Measurements from ENCODE around the gene NEO1. TPM values are rescaled to one million over a fixed set of nuclear protein-coding genes. Genes with fewer than 3 reads are reported as not detected.

The NEO1 gene
- total and polyA plus RNA-seq, 4 donors, result 1.6 to 9.9 (median 5.8) TPM

- no peak overlapping the region for H3K4me3 ChIP-seq (ENCODE audit: low read depth in 1 of 3, low read length in 3 of 3)
- TF ChIP-seq YY1 (IDR thresholded peaks at IDR 0.05) (no peak), HNF4G (IDR thresholded peaks at IDR 0.05) (no peak), FOXA2 (IDR thresholded peaks at IDR 0.05) (no peak), HNF4A (conservative IDR thresholded peaks at IDR 0.05) (no peak), FOXA1 (IDR thresholded peaks at IDR 0.05) (no peak), NR2F2 (IDR thresholded peaks at IDR 0.05) (no peak), EGR1 (IDR thresholded peaks at IDR 0.05; ENCODE audit: low read depth in 2 of 2) (no peak), GABPA (IDR thresholded peaks at IDR 0.05 in 1 of 2, conservative IDR thresholded peaks at IDR 0.05 in 1 of 2) (no peak), MAX (IDR thresholded peaks at IDR 0.05) (no peak), RAD21 (IDR thresholded peaks at IDR 0.05) (no peak), TAF1 (conservative IDR thresholded peaks at IDR 0.05) (no peak), RXRA (IDR thresholded peaks at IDR 0.05) (no peak), JUND (IDR thresholded peaks at IDR 0.05) (no peak), SP1 (IDR thresholded peaks at IDR 0.05) (no peak)
- TF ChIP-seq, protein P1, sequence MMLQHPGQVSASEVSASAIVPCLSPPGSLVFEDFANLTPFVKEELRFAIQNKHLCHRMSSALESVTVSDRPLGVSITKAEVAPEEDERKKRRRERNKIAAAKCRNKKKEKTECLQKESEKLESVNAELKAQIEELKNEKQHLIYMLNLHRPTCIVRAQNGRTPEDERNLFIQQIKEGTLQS (IDR thresholded peaks at IDR 0.05), result no peak
- TF ChIP-seq, protein P2, sequence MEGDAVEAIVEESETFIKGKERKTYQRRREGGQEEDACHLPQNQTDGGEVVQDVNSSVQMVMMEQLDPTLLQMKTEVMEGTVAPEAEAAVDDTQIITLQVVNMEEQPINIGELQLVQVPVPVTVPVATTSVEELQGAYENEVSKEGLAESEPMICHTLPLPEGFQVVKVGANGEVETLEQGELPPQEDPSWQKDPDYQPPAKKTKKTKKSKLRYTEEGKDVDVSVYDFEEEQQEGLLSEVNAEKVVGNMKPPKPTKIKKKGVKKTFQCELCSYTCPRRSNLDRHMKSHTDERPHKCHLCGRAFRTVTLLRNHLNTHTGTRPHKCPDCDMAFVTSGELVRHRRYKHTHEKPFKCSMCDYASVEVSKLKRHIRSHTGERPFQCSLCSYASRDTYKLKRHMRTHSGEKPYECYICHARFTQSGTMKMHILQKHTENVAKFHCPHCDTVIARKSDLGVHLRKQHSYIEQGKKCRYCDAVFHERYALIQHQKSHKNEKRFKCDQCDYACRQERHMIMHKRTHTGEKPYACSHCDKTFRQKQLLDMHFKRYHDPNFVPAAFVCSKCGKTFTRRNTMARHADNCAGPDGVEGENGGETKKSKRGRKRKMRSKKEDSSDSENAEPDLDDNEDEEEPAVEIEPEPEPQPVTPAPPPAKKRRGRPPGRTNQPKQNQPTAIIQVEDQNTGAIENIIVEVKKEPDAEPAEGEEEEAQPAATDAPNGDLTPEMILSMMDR (IDR thresholded peaks at IDR 0.05; ENCODE audit: low read depth, low read length, missing input control), result no peak
- TF ChIP-seq, protein P3, sequence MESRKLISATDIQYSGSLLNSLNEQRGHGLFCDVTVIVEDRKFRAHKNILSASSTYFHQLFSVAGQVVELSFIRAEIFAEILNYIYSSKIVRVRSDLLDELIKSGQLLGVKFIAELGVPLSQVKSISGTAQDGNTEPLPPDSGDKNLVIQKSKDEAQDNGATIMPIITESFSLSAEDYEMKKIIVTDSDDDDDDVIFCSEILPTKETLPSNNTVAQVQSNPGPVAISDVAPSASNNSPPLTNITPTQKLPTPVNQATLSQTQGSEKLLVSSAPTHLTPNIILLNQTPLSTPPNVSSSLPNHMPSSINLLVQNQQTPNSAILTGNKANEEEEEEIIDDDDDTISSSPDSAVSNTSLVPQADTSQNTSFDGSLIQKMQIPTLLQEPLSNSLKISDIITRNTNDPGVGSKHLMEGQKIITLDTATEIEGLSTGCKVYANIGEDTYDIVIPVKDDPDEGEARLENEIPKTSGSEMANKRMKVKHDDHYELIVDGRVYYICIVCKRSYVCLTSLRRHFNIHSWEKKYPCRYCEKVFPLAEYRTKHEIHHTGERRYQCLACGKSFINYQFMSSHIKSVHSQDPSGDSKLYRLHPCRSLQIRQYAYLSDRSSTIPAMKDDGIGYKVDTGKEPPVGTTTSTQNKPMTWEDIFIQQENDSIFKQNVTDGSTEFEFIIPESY (IDR thresholded peaks at IDR 0.05), result no peak
- TF ChIP-seq, protein P4, sequence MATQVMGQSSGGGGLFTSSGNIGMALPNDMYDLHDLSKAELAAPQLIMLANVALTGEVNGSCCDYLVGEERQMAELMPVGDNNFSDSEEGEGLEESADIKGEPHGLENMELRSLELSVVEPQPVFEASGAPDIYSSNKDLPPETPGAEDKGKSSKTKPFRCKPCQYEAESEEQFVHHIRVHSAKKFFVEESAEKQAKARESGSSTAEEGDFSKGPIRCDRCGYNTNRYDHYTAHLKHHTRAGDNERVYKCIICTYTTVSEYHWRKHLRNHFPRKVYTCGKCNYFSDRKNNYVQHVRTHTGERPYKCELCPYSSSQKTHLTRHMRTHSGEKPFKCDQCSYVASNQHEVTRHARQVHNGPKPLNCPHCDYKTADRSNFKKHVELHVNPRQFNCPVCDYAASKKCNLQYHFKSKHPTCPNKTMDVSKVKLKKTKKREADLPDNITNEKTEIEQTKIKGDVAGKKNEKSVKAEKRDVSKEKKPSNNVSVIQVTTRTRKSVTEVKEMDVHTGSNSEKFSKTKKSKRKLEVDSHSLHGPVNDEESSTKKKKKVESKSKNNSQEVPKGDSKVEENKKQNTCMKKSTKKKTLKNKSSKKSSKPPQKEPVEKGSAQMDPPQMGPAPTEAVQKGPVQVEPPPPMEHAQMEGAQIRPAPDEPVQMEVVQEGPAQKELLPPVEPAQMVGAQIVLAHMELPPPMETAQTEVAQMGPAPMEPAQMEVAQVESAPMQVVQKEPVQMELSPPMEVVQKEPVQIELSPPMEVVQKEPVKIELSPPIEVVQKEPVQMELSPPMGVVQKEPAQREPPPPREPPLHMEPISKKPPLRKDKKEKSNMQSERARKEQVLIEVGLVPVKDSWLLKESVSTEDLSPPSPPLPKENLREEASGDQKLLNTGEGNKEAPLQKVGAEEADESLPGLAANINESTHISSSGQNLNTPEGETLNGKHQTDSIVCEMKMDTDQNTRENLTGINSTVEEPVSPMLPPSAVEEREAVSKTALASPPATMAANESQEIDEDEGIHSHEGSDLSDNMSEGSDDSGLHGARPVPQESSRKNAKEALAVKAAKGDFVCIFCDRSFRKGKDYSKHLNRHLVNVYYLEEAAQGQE (IDR thresholded peaks at IDR 0.05), result no peak
- H3K27ac ChIP-seq (ENCODE audit: low read depth in 1 of 2, low read length in 2 of 2), result no peak overlapping the region
- no peak overlapping the region for H3K9ac ChIP-seq (ENCODE audit: low read depth in 1 of 2, low read length in 2 of 2)
- peaks cover 0 to 5% (median 0%) of the 10 kb centered on the region in 4 donors for H3K36me3 ChIP-seq (ENCODE audit: control insufficient read depth in 4 of 4, insufficient read depth in 3 of 4, low read depth in 1 of 4, low read length in 3 of 4)
- H3K4me1 ChIP-seq (ENCODE audit: control insufficient read depth in 4 of 4, insufficient read depth in 4 of 4, low read length in 3 of 4), result no peaks in the 10 kb centered on the region
- 95% methylated on average over 3 of the region's 3 CpGs for WGBS
- peaks cover 0 to 5% (median 0%) of the 10 kb centered on the region in 4 donors for H3K9me3 ChIP-seq (ENCODE audit: control insufficient read depth in 4 of 4, low read length in 3 of 4)
- DNase-seq (ENCODE audit: low spot score), result no peak
- no peaks in the 10 kb centered on the region for H3K27me3 ChIP-seq (ENCODE audit: control insufficient read depth in 4 of 4, insufficient read depth in 4 of 4, low read length in 3 of 4)
Measured at GRCh38 chr15:73165435-73165834, 113.2 kb downstream of the NEO1 start.
